Measurements from ENCODE around the gene IRAK3. TPM values are rescaled to one million over a fixed set of nuclear protein-coding genes. Genes with fewer than 3 reads are reported as not detected.
"Not testable (repeated sequence)": the region's sequence is repeated elsewhere in the genome, so short reads cannot be mapped to it uniquely, and the experiment has no call there.

The IRAK3 gene
- total and polyA plus RNA-seq, 10 donors = 4.4 to 157 (median 73.5) TPM

DNA sequence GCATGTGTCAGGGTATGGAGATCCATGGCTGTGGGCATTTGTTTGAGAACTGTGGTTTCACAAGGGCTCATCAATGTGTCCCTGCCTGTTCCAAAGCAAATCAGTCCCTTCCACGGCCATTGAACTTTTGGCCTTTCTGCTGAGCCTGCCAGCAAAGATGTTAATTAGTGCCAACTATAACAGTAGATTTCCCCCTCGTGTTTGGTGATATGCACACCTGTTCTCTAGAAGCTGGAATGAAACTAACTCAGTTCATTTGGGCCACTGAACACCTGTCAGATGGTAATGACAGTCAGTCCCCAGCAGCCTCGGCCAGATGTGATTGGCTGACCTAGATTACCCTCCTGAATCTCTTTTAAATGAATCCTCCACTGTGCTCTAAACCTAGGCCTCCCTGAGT, 43.2 kb downstream of the IRAK3 start:
- Histone ChIP-seq H3K4me1 (peaks cover 0 to 39% (median 27%) of the 10 kb centered on the region in 6 donors), H3K27me3 (replicated peaks in 1 of 7) (peaks cover 0 to 11% (median 0%) of the 10 kb centered on the region in 7 donors), H3K27ac (peak overlapping the region in 2 of 8 donors; percentile 1 to 24), H3K9me3 (no peaks in the 10 kb centered on the region), H3K36me3 (peaks cover 0 to 69% (median 11%) of the 10 kb centered on the region in 6 donors), H3K4me3 (no peak overlapping the region)
- TF ChIP-seq POLR2A (IDR thresholded peaks at IDR 0.05) (no peak), POLR2AphosphoS5 (IDR thresholded peaks at IDR 0.05) (peak in 1 of 3 donors; percentile 9)
- DNase-seq = no peak
- 42 to 59% (median 57%) methylated on average over 3 of the region's 3 CpGs for WGBS, 5 donors
- intact Hi-C loops (cut with DNase I; ENCODE audit: low total_unique reads) = no loop called here

DNA sequence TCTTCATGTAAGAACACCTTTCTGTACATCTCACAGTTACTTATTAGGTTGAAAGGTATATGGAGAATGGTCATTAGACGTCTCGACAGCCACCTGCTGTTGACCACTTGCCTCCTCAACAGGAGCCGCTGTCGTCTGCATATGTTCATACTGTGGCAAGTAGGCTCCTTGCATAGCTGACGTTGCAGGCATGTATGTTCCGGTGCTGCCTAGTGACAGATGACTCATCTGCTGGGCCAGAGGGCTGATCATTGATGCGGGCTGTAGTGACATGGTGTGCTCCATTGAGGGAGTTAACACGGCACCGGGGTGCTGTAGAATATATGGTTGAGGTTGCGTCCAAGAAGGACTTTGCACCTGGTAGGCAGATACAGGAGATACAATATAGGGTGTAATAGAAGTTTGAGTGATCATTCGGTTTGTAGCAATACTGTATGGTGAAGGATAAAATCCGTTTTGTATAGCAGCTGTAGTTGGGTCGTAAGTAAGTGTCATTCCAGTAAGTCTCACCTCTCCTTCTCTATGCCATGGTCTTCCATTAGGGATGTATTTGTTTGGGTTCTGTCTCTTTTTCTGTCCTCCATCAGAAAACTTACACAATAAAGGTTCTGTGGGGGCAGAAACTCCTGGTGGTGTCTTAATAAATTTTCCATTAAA, 45.2 kb downstream of the IRAK3 start:
- Histone ChIP-seq H3K4me3 (peak overlapping the region in 2 of 8 donors; percentile 40 to 72), H3K27me3 (replicated peaks in 1 of 7) (peaks cover 0 to 11% (median 0%) of the 10 kb centered on the region in 7 donors), H3K27ac (peak overlapping the region in 7 of 8 donors; percentile 64 to 87 (median 79)), H3K36me3 (peaks cover 0 to 59% (median 5%) of the 10 kb centered on the region in 6 donors), H3K4me1 (peaks cover 0 to 58% (median 31%) of the 10 kb centered on the region in 6 donors)
- H3K9me3 ChIP-seq; intact Hi-C loops (cut with DNase I; ENCODE audit: low total_unique reads): not testable (repeated sequence)
- WGBS, 5 donors = 60 to 75% (median 67%) methylated on average over 13 of the region's 13 CpGs
- DNase-seq = peak; percentile 91
- TF ChIP-seq POLR2AphosphoS5 (IDR thresholded peaks at IDR 0.05) = peak in 2 of 3 donors; percentile 65 to 79
- TF ChIP-seq, protein P1, sequence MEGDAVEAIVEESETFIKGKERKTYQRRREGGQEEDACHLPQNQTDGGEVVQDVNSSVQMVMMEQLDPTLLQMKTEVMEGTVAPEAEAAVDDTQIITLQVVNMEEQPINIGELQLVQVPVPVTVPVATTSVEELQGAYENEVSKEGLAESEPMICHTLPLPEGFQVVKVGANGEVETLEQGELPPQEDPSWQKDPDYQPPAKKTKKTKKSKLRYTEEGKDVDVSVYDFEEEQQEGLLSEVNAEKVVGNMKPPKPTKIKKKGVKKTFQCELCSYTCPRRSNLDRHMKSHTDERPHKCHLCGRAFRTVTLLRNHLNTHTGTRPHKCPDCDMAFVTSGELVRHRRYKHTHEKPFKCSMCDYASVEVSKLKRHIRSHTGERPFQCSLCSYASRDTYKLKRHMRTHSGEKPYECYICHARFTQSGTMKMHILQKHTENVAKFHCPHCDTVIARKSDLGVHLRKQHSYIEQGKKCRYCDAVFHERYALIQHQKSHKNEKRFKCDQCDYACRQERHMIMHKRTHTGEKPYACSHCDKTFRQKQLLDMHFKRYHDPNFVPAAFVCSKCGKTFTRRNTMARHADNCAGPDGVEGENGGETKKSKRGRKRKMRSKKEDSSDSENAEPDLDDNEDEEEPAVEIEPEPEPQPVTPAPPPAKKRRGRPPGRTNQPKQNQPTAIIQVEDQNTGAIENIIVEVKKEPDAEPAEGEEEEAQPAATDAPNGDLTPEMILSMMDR (IDR thresholded peaks at IDR 0.05 in 8 of 11, conservative IDR thresholded peaks at IDR 0.05 in 3 of 11) = peak in 1 of 11 experiments; percentile 15

DNA sequence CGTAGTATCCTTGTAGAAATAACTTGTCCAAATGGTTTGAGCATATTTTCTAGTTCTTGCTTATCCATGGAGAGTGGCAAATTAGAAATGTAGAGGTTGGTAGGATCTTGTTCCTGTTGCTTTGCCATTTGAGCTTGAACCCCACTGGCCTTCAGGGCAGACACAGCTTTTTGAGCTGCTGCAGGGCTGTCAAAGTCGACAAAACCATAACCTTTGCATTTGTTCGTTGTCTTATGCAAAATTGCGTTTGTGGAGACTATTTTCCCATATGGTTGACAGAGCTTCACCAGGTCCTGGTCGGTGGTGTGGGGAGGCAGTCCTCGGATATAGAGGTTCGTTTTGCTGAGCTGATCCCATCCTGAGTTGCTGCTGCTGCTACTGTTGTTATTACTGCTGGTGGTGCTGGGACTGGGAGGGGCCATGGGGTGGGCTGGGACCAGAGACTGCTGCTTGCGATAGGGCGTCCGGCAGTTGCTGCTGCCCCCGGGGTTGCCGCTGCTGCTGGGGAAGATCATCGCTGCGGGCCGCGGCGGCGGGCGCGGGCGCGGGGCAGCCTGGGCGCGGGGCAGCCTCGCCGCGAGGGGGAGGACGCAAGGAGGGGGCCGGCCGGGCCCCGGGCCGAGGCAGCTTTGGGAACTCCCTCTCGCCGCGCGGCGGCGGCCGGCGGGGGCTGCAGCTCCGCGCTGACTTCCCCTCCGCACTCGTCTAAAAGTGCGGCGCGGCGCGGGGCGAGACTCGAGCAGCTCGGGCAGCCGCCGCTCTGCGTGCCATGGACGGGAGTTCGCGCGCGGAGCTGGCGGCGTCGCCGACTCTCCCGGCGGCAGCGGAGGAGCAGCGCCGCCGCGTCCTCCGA, 46.0 kb downstream of the IRAK3 start:
- Histone ChIP-seq H3K36me3 (peaks cover 0 to 57% (median 2%) of the 10 kb centered on the region in 6 donors), H3K27ac (peak overlapping the region in 7 of 8 donors; percentile 64 to 87 (median 79)), H3K27me3 (replicated peaks in 1 of 7) (peaks cover 0 to 11% (median 0%) of the 10 kb centered on the region in 7 donors), H3K4me1 (peaks cover 0 to 66% (median 32%) of the 10 kb centered on the region in 6 donors), H3K4me3 (peak overlapping the region; percentile 19 to 72 (median 40))
- peak; percentile 94 for DNase-seq
- H3K9me3 ChIP-seq; intact Hi-C loops (cut with DNase I; ENCODE audit: low total_unique reads): not testable (repeated sequence)
- TF ChIP-seq, protein P1 (IDR thresholded peaks at IDR 0.05 in 8 of 11, conservative IDR thresholded peaks at IDR 0.05 in 3 of 11) = peak in 2 of 11 experiments; percentile 12 to 34
- peak in 2 of 3 donors; percentile 66 to 80 for TF ChIP-seq POLR2AphosphoS5 (IDR thresholded peaks at IDR 0.05)
- 3 to 5% (median 3%) methylated on average over 47 to 72 of the region's 72 CpGs for WGBS, 5 donors

DNA sequence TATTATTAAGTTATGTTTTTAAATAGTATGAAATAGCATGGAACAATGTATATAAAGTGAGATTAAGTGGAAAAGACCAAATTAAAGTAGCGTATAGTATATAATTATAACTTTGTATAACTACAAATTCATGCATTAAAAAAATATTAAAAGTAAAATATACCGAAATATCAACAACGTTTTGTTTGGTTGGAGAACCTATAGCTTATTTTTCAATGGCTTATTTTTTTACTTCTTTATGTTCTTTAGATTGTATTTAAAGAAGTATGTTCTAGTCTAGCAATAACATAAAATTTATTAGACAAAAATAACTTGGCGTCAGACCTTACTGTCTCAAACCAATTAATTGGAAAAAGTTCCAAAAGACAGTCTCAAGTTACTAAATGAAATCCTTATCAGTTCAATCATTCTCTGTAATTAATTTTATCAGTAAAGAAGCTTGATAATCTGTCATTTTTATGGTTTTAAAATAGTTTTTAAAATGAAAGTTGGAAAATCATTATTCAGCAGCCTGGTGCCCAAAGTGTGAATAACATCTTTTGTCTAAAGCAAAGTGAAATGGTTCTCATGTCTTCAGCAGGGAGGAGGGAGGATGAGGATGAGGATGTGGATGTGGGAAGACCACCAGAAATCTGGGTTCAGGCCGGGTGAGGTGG, 46.7 kb downstream of the IRAK3 start:
- H3K36me3 ChIP-seq = peaks cover 0 to 57% (median 0%) of the 10 kb centered on the region in 6 donors
- TF ChIP-seq, protein P1 (IDR thresholded peaks at IDR 0.05 in 8 of 11, conservative IDR thresholded peaks at IDR 0.05 in 3 of 11) = peak in 2 of 11 experiments; percentile 8 to 12
- TF ChIP-seq POLR2AphosphoS5 (IDR thresholded peaks at IDR 0.05) (no peak), POLR2A (IDR thresholded peaks at IDR 0.05) (no peak)
- no peaks in the 10 kb centered on the region for H3K9me3 ChIP-seq
- 38 to 46% (median 40%) methylated on average over 5 of the region's 5 CpGs for WGBS, 5 donors
- H3K4me3 ChIP-seq = peak overlapping the region; percentile 19 to 72 (median 40)
- intact Hi-C loops (cut with DNase I; ENCODE audit: low total_unique reads) = no loop called here
- H3K27ac ChIP-seq = peak overlapping the region in 7 of 8 donors; percentile 64 to 87 (median 79)
- DNase-seq = no peak
- H3K27me3 ChIP-seq (replicated peaks in 1 of 7) = peaks cover 0 to 11% (median 0%) of the 10 kb centered on the region in 7 donors
- peaks cover 0 to 74% (median 35%) of the 10 kb centered on the region in 6 donors for H3K4me1 ChIP-seq

DNA sequence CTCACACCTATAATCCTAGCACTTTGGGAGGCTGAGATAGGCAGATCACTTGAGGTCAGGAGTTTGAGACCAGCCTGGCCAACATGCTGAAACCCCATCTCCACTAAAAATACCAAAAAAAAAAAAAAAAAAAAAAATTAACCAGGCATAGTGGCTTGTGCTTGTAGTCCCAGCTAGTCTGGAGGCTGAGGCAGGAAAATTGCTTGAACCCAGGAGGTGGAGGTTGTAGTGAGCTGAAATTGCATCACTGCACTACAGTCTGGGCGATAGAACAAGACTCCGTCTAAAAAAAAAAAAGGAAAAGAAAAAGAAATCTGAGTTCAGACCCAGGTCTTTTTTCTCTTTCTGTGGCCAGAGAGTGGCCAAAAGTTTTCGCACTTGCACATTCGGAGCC, 47.3 kb downstream of the IRAK3 start:
- 72 to 89% (median 84%) methylated on average over 4 of the region's 4 CpGs for WGBS, 5 donors

More for the DNA sequence above, 47.3 kb downstream of the IRAK3 start:
- DNase-seq; intact Hi-C loops (cut with DNase I; ENCODE audit: low total_unique reads); H3K9me3 ChIP-seq: not testable (repeated sequence)
- Histone ChIP-seq H3K4me1 (peaks cover 0 to 79% (median 35%) of the 10 kb centered on the region in 6 donors), H3K27ac (peak overlapping the region in 6 of 8 donors; percentile 58 to 87 (median 81)), H3K4me3 (peak overlapping the region in 1 of 8 donors; percentile 72), H3K27me3 (replicated peaks in 1 of 7) (peaks cover 0 to 11% (median 0%) of the 10 kb centered on the region in 7 donors), H3K36me3 (peaks cover 0 to 55% (median 0%) of the 10 kb centered on the region in 6 donors)
